Body of pancreas (tissue), 4 donors: ENCODE results near the gene DNAJB1. TPM values are rescaled to one million over a fixed set of nuclear protein-coding genes. Genes with fewer than 3 reads are reported as not detected.

Experiments used
- ATAC-seq: fragments of 150-250 bp; one replicate; pipeline ENCODE4 v1.9.1; 2016
- DNase-seq, 4 donors: peaks; one replicate each; pipeline ENCODE4 v3.0.0-alpha.2; 2019
- H3K27ac ChIP-seq, 4 donors: fragments of 200-600 bp; sonication (generic); 1 replicate in 3 of 4; 2 replicates in 1 of 4; pipeline versions ENCODE4 v1.5.1 to v1.6.1; 2016 to 2019; ENCODE audit warnings: mild to moderate bottlenecking in 1 of 4, mixed read lengths in 1 of 4, moderate library complexity in 1 of 4
- H3K27me3 ChIP-seq, 2 donors: fragments of 200-600 bp; sonication (generic); one replicate each; pipeline ENCODE4 v1.6.0; 2016; ENCODE audit warnings: mild to moderate bottlenecking in 1 of 2
- H3K36me3 ChIP-seq, 2 donors: fragments of 200-600 bp; sonication (generic); replicated peaks in 1 of 2; 2 replicates each; pipeline ENCODE4 v1.5.1; 2016; ENCODE audit warnings: low read depth in 2 of 2; ENCODE audit not compliant: insufficient read depth in 1 of 2
- H3K4me1 ChIP-seq: fragments of 200-600 bp; sonication (generic); one replicate; pipeline ENCODE4 v1.6.0; 2016
- H3K4me3 ChIP-seq, 2 donors: fragments of 200-600 bp; sonication (generic); 1 replicate in 1 of 2; 2 replicates in 1 of 2; pipeline ENCODE4 v1.5.1; 2016 to 2019
- H3K9me3 ChIP-seq, 3 donors: fragments of 200-600 bp; sonication (generic); 1 replicate in 2 of 3; 2 replicates in 1 of 3; pipeline ENCODE4 v1.5.1; 2016
- POLR2A ChIP-seq, 3 donors: fragments of 450-650 bp; IDR thresholded peaks; one replicate each; pipeline ENCODE4 v1.6.1; 2016; ENCODE audit warnings: antibody characterized with exemption in 3 of 3, mild to moderate bottlenecking in 2 of 3
- WGBS, 2 donors: methylation state at CpG; one replicate each; pipeline ENCODE4 v1.1.5; 2017; 5-methylcytosine and 5-hydroxymethylcytosine counted together
- intact Hi-C: fragments of 100-400 bp; cut with DNase I; formaldehyde crosslinking; loops from one replicate; pipeline ENCODE4 v1.15.1; 2023
- total RNA-seq, 2 donors: library from RNA; depleted of rRNA; stranded (reverse); fragments of >200 nt; gene quantifications; one replicate each; pipeline ENCODE4 v1.1.0, GENCODE V29; 2016
- TF ChIP-seq, protein P1 (sequence below), 7 experiments: fragments of 450-650 bp in 4 of 7; fragments of 200-600 bp in 3 of 7; sonication (generic) in 3 of 7; IDR thresholded peaks; one replicate each; pipeline ENCODE4 v1.5.1; 2016 to 2019; ENCODE audit warnings: antibody characterized with exemption in 7 of 7

The DNAJB1 gene
- total RNA-seq, 2 donors from 2014 or later = 24.4 to 33.2 TPM

GRCh38 chr19:14525729-14526128, 7.5 kb upstream of the DNAJB1 start:
- no peaks in the 10 kb centered on the region for H3K9me3 ChIP-seq
- H3K4me3 ChIP-seq = no peak overlapping the region
- TF ChIP-seq, protein P1, sequence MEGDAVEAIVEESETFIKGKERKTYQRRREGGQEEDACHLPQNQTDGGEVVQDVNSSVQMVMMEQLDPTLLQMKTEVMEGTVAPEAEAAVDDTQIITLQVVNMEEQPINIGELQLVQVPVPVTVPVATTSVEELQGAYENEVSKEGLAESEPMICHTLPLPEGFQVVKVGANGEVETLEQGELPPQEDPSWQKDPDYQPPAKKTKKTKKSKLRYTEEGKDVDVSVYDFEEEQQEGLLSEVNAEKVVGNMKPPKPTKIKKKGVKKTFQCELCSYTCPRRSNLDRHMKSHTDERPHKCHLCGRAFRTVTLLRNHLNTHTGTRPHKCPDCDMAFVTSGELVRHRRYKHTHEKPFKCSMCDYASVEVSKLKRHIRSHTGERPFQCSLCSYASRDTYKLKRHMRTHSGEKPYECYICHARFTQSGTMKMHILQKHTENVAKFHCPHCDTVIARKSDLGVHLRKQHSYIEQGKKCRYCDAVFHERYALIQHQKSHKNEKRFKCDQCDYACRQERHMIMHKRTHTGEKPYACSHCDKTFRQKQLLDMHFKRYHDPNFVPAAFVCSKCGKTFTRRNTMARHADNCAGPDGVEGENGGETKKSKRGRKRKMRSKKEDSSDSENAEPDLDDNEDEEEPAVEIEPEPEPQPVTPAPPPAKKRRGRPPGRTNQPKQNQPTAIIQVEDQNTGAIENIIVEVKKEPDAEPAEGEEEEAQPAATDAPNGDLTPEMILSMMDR (IDR thresholded peaks at IDR 0.05) = no peak
- no peak for TF ChIP-seq POLR2A (IDR thresholded peaks at IDR 0.05)
- H3K27me3 ChIP-seq = no peaks in the 10 kb centered on the region
- H3K36me3 ChIP-seq = no peaks in the 10 kb centered on the region
- H3K4me1 ChIP-seq = peaks cover 9% of the 10 kb centered on the region
- intact Hi-C loops = no loop called here
- H3K27ac ChIP-seq = no peak overlapping the region
- WGBS, 2 donors = 59 to 64% methylated on average over 6 of the region's 6 CpGs
- DNase-seq (no peak), ATAC-seq (no peak)

- Histone ChIP-seq H3K9me3 (no peaks in the 10 kb centered on the region), H3K4me3 (no peak overlapping the region), H3K36me3 (peaks cover 3% of the 10 kb centered on the region in 2 donors), H3K27ac (peak overlapping the region in 2 of 4 donors; percentile 99), H3K4me1 (peaks cover 32% of the 10 kb centered on the region), H3K27me3 (no peaks in the 10 kb centered on the region)
- DNase-seq = no peak
- TF ChIP-seq, protein P1 (IDR thresholded peaks at IDR 0.05) = no peak
- no peak for TF ChIP-seq POLR2A (IDR thresholded peaks at IDR 0.05)
- WGBS, 2 donors = 86 to 88% methylated on average over 3 to 4 of the region's 4 CpGs
- intact Hi-C loops = no loop called here
- ATAC-seq = no peak
These were observed 2.3 kb upstream of the DNAJB1 start for GRCh38 chr19:14520543-14520942.

- Histone ChIP-seq H3K27me3 (no peaks in the 10 kb centered on the region), H3K9me3 (no peaks in the 10 kb centered on the region), H3K4me3 (no peak overlapping the region), H3K36me3 (peaks cover 7 to 9% of the 10 kb centered on the region in 2 donors), H3K4me1 (peaks cover 39% of the 10 kb centered on the region), H3K27ac (peak overlapping the region; percentile 23 to 100 (median 99))
- ATAC-seq = no peak
- TF ChIP-seq, protein P1 (IDR thresholded peaks at IDR 0.05) = no peak
- no peak for TF ChIP-seq POLR2A (IDR thresholded peaks at IDR 0.05)
- intact Hi-C loops = no loop called here
- WGBS, 2 donors = 14 to 50% methylated on average over 1 to 2 of the region's 2 CpGs
- peak; percentile 36 to 75 (median 44) for DNase-seq
These were observed 1.7 kb upstream of the DNAJB1 start for GRCh38 chr19:14519860-14520407.

GRCh38 chr19:14519245-14519859, 1.2 kb upstream of the DNAJB1 start:
- WGBS, 2 donors = 84 to 88% methylated on average over 22 of the region's 22 CpGs
- ATAC-seq (no peak), DNase-seq (no peak)
- H3K4me1 ChIP-seq = peaks cover 44% of the 10 kb centered on the region
- no peaks in the 10 kb centered on the region for H3K27me3 ChIP-seq
- peak overlapping the region; percentile 92 to 100 (median 99) for H3K27ac ChIP-seq
- H3K36me3 ChIP-seq = peaks cover 7 to 14% of the 10 kb centered on the region in 2 donors
- H3K4me3 ChIP-seq = no peak overlapping the region
- intact Hi-C loops = no loop called here
- H3K9me3 ChIP-seq = no peaks in the 10 kb centered on the region
- TF ChIP-seq, protein P1 (IDR thresholded peaks at IDR 0.05) = no peak
- TF ChIP-seq POLR2A (IDR thresholded peaks at IDR 0.05) = no peak

- intact Hi-C loops = no loop called here
- Histone ChIP-seq H3K36me3 (peaks cover 7 to 14% of the 10 kb centered on the region in 2 donors), H3K27me3 (no peaks in the 10 kb centered on the region), H3K4me1 (peaks cover 61% of the 10 kb centered on the region), H3K9me3 (no peaks in the 10 kb centered on the region), H3K27ac (peak overlapping the region; percentile 94 to 100 (median 99)), H3K4me3 (peak overlapping the region; percentile 72 to 87)
- TF ChIP-seq, protein P1 (IDR thresholded peaks at IDR 0.05) = no peak
- no peak for ATAC-seq
- 0 to 1% methylated on average over 3 to 10 of the region's 32 CpGs for WGBS, 2 donors
- DNase-seq = no peak
These were observed 754 bp downstream of the DNAJB1 start for GRCh38 chr19:14517446-14517839.
